Mesenchymal stem cell (in vitro differentiated cells and primary cell): ENCODE measurements around the gene THSD7A.

Experiments
- DNase-seq: peaks from one replicate; pipeline ENCODE4 v3.0.0-alpha.2; 2013
- H2AFZ ChIP-seq: one replicate; pipeline ENCODE4 v1.6.1; 2013; ENCODE audit warnings: low read depth, mild to moderate bottlenecking, control low read depth, inconsistent platforms, low read length, moderate library complexity
- H2AK5ac ChIP-seq: 2 replicates; pipeline ENCODE4 v1.6.1; 2013; ENCODE audit warnings: low read length, moderate library complexity, mild to moderate bottlenecking, inconsistent platforms; ENCODE audit not compliant: severe bottlenecking
- H2BK120ac ChIP-seq: one replicate; pipeline ENCODE4 v1.6.1; 2013; ENCODE audit warnings: low read depth, mild to moderate bottlenecking, inconsistent platforms, low read length, moderate library complexity
- H2BK12ac ChIP-seq, 2 experiments: one replicate each; pipeline ENCODE4 v1.6.1; 2013; ENCODE audit warnings: inconsistent platforms in 2 of 2, low read length in 2 of 2, mild to moderate bottlenecking in 2 of 2, moderate library complexity in 2 of 2, control low read depth in 1 of 2
- H2BK15ac ChIP-seq: one replicate; pipeline ENCODE4 v1.6.1; 2013; ENCODE audit warnings: mild to moderate bottlenecking, low read depth, inconsistent platforms; ENCODE audit not compliant: poor library complexity, severe bottlenecking
- H2BK5ac ChIP-seq: 2 replicates; pipeline ENCODE4 v1.6.1; 2013; ENCODE audit warnings: low read depth, mild to moderate bottlenecking, low read length, control low read depth, inconsistent platforms; ENCODE audit not compliant: poor library complexity, severe bottlenecking
- H3K14ac ChIP-seq, 2 experiments: one replicate each; pipeline ENCODE4 v1.6.1; 2013; ENCODE audit warnings: inconsistent platforms in 2 of 2, low read length in 2 of 2, control low read depth in 1 of 2, mild to moderate bottlenecking in 1 of 2, moderate library complexity in 1 of 2
- H3K18ac ChIP-seq, 2 experiments: one replicate each; pipeline ENCODE4 v1.6.1; 2013; ENCODE audit warnings: inconsistent platforms in 2 of 2, low read length in 2 of 2, control low read depth in 1 of 2, low read depth in 1 of 2, mild to moderate bottlenecking in 1 of 2
- H3K23ac ChIP-seq, 2 experiments: one replicate each; pipeline ENCODE4 v1.6.1; 2013; ENCODE audit warnings: inconsistent platforms in 2 of 2, low read length in 2 of 2, mild to moderate bottlenecking in 2 of 2, moderate library complexity in 2 of 2, control low read depth in 1 of 2
- H3K27ac ChIP-seq: 2 replicates; pipeline ENCODE4 v1.5.1; 2013; ENCODE audit warnings: mild to moderate bottlenecking, moderate library complexity, low read length, control low read depth, inconsistent platforms; ENCODE audit not compliant: poor library complexity, severe bottlenecking
- H3K27me3 ChIP-seq, 2 experiments: 2 replicates each; pipeline versions ENCODE4 v1.6.1 to v1.7.0; 2013; ENCODE audit warnings: low read length in 2 of 2, mild to moderate bottlenecking in 2 of 2, moderate library complexity in 2 of 2, control low read depth in 1 of 2, inconsistent platforms in 1 of 2; ENCODE audit not compliant: control insufficient read depth in 1 of 2, insufficient read depth in 1 of 2
- H3K36me3 ChIP-seq, 2 experiments: 2 replicates each; pipeline versions ENCODE4 v1.6.1 to v1.7.0; 2013; ENCODE audit warnings: low read length in 2 of 2, control low read depth in 1 of 2, inconsistent platforms in 1 of 2, low read depth in 1 of 2, mild to moderate bottlenecking in 1 of 2; ENCODE audit not compliant: insufficient read depth in 2 of 2, control insufficient read depth in 1 of 2
- H3K4ac ChIP-seq, 2 experiments: one replicate each; pipeline ENCODE4 v1.6.1; 2013; ENCODE audit warnings: inconsistent platforms in 2 of 2, low read length in 2 of 2, mild to moderate bottlenecking in 2 of 2, moderate library complexity in 2 of 2, control low read depth in 1 of 2, low read depth in 1 of 2
- H3K4me1 ChIP-seq: 2 replicates; pipeline ENCODE4 v1.6.1; 2013; ENCODE audit warnings: low read depth, low read length, control low read depth; ENCODE audit not compliant: control insufficient read depth, insufficient read depth
- H3K4me2 ChIP-seq: 2 replicates; pipeline ENCODE4 v1.6.1; 2013; ENCODE audit warnings: low read length, mild to moderate bottlenecking, inconsistent platforms; ENCODE audit not compliant: poor library complexity, severe bottlenecking
- H3K4me3 ChIP-seq, 2 experiments: 2 replicates each; pipeline versions ENCODE4 v1.5.1 to v1.7.0; 2013; ENCODE audit warnings: low read length in 2 of 2, mild to moderate bottlenecking in 2 of 2, control low read depth in 1 of 2, low read depth in 1 of 2; ENCODE audit not compliant: insufficient read depth in 1 of 2
- H3K79me1 ChIP-seq: replicated peaks from 2 replicates; pipeline ENCODE4 v1.6.1; 2013; ENCODE audit warnings: mild to moderate bottlenecking, control low read depth, low read length, inconsistent platforms; ENCODE audit not compliant: poor library complexity, severe bottlenecking
- H3K9ac ChIP-seq: 2 replicates; pipeline ENCODE4 v1.7.0; 2013; ENCODE audit warnings: mild to moderate bottlenecking, low read length, moderate library complexity
- H3K9me3 ChIP-seq: 2 replicates; pipeline ENCODE4 v1.7.0; 2013; ENCODE audit warnings: mild to moderate bottlenecking, low read length; ENCODE audit not compliant: control insufficient read depth
- H4K8ac ChIP-seq: one replicate; pipeline ENCODE4 v1.6.1; 2013; ENCODE audit warnings: inconsistent platforms, mild to moderate bottlenecking, low read length, moderate library complexity
- H4K91ac ChIP-seq: one replicate; pipeline ENCODE4 v1.6.1; 2013; ENCODE audit warnings: mild to moderate bottlenecking, low read length, inconsistent platforms
- WGBS: methylation state at CpG from one replicate; pipeline ENCODE4 v1.1.7; 2013; ENCODE audit warnings: mixed read lengths; 5-methylcytosine and 5-hydroxymethylcytosine counted together

The THSD7A gene

DNA sequence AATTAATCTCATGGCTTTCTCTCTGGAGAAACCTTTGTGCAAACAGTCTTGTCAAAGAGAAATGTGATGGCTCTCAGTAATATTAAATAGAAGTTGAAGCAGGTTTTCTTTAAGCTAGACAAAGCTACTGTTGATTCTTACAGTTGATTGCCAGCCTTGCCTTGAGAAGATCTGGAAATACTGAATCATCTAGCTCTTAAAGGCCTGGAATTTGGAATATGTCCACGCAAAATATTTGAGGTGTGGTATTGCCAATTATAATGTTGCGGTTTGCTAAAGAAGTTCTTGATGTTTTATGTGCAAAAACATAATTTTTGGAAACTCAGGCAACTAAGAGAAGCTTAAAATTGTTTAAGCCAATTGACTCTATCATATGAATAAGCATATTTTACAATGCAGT, 486.4 kb downstream of the THSD7A start:
- no peak overlapping the region for H3K4me2 ChIP-seq
- no peak overlapping the region for H3K9ac ChIP-seq
- no peaks in the 10 kb centered on the region for H3K27me3 ChIP-seq
- no peak overlapping the region for H3K18ac ChIP-seq
- H2BK15ac ChIP-seq = no peak overlapping the region
- no peak overlapping the region for H3K14ac ChIP-seq
- H3K27ac ChIP-seq = no peak overlapping the region
- H2BK12ac ChIP-seq = no peak overlapping the region
- no peak for DNase-seq
- WGBS = 87% methylated on average over 2 of the region's 2 CpGs
- no peak overlapping the region for H2AFZ ChIP-seq
- no peak overlapping the region for H3K4me3 ChIP-seq
- H3K4me1 ChIP-seq = peaks cover 1% of the 10 kb centered on the region
- H3K36me3 ChIP-seq = no peaks in the 10 kb centered on the region
- H3K9me3 ChIP-seq = no peaks in the 10 kb centered on the region
- no peak overlapping the region for H2BK5ac ChIP-seq
- no peak overlapping the region for H4K91ac ChIP-seq
- no peak overlapping the region for H3K23ac ChIP-seq
- no peak overlapping the region for H4K8ac ChIP-seq
- H3K79me1 ChIP-seq = no peaks in the 10 kb centered on the region
- no peak overlapping the region for H2BK120ac ChIP-seq
- no peak overlapping the region for H3K4ac ChIP-seq
- no peak overlapping the region for H2AK5ac ChIP-seq

DNA sequence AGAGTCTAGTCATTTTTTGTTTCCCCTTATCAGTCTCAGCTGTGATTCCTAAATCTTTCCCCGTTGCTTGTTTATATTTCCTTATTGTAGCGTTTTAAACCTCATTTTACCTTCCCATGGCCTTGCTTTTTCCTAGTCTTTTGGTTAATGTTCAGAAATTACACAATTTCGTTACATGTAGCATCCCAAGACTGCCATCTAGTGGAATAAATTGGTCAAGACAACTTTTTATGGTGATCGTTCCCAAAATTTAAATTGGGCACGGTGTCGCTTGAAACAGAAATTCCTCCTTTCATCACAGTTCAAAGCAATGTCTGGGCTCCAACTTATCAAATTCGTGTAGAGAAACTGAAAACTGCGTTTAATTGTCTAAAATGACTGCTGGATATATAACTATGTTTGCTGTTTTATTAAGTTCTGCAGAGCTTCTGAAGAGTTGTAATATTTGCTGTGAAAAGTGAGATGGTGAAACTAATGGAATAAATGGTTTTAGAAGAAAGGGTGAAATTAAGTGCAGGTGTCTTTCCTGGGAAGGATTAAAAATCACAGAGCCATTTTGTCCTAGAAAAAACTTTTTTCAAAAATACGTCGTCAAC, 488.1 kb downstream of the THSD7A start:
- Histone ChIP-seq H4K8ac (no peak overlapping the region), H3K14ac (no peak overlapping the region), H3K27ac (no peak overlapping the region), H3K4ac (no peak overlapping the region), H3K4me3 (peak overlapping the region in 1 of 2 experiments; percentile 42), H2BK120ac (no peak overlapping the region), H3K27me3 (no peaks in the 10 kb centered on the region), H2BK15ac (no peak overlapping the region), H4K91ac (no peak overlapping the region), H3K18ac (no peak overlapping the region), H3K36me3 (no peaks in the 10 kb centered on the region), H3K9ac (peak overlapping the region; percentile 56), H3K79me1 (no peaks in the 10 kb centered on the region), H2AK5ac (no peak overlapping the region), H3K9me3 (no peaks in the 10 kb centered on the region), H3K23ac (no peak overlapping the region), H2AFZ (no peak overlapping the region), H2BK5ac (no peak overlapping the region), H2BK12ac (no peak overlapping the region), H3K4me1 (peaks cover 1% of the 10 kb centered on the region), H3K4me2 (peak overlapping the region; percentile 50)
- peak; percentile 54 for DNase-seq
- 3% methylated on average over 8 of the region's 10 CpGs for whole genome bisulfite sequencing

DNA sequence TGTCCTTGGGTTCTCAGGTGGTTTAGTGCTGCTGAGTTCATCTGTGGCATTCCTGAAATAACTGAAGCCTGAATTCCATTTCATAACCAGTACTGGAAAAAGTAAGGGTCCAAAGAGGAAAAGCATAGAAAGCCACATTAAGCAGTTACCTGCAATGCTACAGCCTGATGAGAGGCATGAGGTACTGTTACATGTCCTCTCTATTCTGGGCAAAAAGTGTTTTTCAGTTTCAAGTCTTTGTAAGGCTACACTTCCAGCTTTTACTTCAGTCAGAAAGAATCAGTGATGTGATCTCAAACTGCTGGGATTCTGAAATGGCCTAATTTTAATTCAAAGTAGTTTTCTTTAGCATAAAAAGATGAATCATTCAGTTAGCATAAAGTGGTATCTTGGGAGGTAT, 488.9 kb downstream of the THSD7A start:
- Histone ChIP-seq H2BK15ac (no peak overlapping the region), H3K18ac (no peak overlapping the region), H3K36me3 (no peaks in the 10 kb centered on the region), H3K4ac (no peak overlapping the region), H3K23ac (no peak overlapping the region), H4K8ac (no peak overlapping the region), H3K27ac (no peak overlapping the region), H3K27me3 (no peaks in the 10 kb centered on the region), H2AFZ (no peak overlapping the region), H2BK12ac (no peak overlapping the region), H3K79me1 (no peaks in the 10 kb centered on the region), H3K9me3 (no peaks in the 10 kb centered on the region), H3K14ac (no peak overlapping the region), H3K4me3 (no peak overlapping the region), H2BK5ac (no peak overlapping the region), H3K4me2 (no peak overlapping the region), H3K4me1 (peaks cover 1% of the 10 kb centered on the region), H3K9ac (no peak overlapping the region), H2BK120ac (no peak overlapping the region), H4K91ac (no peak overlapping the region), H2AK5ac (no peak overlapping the region)
- no peak for DNase-seq

DNA sequence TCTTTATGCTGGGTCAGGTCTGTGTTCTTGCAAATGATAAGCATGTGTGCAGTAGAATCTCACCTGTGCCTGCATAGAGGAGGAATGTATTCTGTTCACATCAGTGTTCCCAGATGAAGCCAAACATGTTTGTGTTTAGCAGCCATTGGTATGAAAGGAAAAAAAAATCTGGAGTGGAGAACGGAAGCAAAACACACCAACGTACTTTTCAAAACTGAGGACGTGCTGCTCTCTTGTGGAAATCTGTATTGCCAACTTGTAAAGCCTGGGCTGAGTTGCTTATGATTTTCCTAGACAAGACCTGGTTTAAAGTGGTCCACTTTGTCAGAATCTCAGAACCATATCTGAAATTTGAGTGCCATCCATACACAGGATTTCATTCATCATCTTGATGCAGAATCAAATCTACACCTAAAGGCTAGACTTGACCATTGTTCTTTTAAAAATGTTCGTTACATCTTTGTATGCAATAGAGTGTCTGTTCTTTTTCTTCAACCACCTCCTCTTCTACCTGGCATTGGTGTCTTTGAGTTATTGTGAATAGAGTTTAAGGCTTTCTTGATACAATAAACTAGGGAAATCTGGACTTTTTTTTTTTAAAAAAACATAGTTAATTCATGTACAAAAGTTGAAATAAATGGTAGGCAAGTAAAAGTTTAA, 490.6 kb downstream of the THSD7A start:
- Histone ChIP-seq H3K14ac (no peak overlapping the region), H3K27me3 (no peaks in the 10 kb centered on the region), H2BK15ac (no peak overlapping the region), H2BK12ac (no peak overlapping the region), H4K91ac (no peak overlapping the region), H3K36me3 (no peaks in the 10 kb centered on the region), H3K9me3 (no peaks in the 10 kb centered on the region), H3K4me3 (no peak overlapping the region), H3K18ac (no peak overlapping the region), H4K8ac (no peak overlapping the region), H3K27ac (no peak overlapping the region), H2BK5ac (no peak overlapping the region), H3K79me1 (no peaks in the 10 kb centered on the region), H2BK120ac (no peak overlapping the region), H2AFZ (no peak overlapping the region), H3K4ac (no peak overlapping the region), H3K9ac (peak overlapping the region; percentile 33), H3K4me1 (peaks cover 1% of the 10 kb centered on the region), H2AK5ac (no peak overlapping the region), H3K23ac (no peak overlapping the region), H3K4me2 (peak overlapping the region; percentile 49)
- peak; percentile 71 for DNase-seq
- 23% methylated on average over 3 of the region's 4 CpGs for WGBS
